ENCODE data around the gene TTC17. TPM values are rescaled to one million over a fixed set of nuclear protein-coding genes. Genes with fewer than 3 reads are reported as not detected.

TTC17 gene
- total RNA-seq, 1 experiment from 2014 or later, result 175 TPM

DNA sequence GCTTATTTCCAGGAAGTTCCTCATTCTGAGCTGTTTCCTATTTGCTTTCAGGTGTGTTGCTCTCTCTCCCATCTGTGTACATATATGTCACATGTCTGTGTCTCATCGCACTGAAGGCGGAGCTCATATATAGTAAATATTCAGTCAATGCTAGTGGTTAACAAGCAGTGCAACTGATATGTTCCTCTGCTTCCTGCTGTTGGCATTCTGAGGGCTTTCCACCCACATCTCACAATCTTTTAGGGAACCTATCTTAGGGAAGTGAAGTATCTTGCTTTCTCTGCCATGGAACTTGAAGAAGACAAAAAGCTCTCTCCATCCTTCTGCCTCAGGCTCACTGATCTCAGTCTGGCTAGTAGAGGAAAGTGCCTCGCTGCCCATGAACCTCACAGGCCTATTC lies 139.8 kb downstream of the TTC17 start:
- ChIA-PET CTCF (no interaction called here), POLR2A (ENCODE audit: low non-redundant PET) (no interaction called here)
- H3K4me1 ChIP-seq (ENCODE audit: insufficient read depth, low read length, poor library complexity, severe bottlenecking), result no peaks in the 10 kb centered on the region
- no peaks in the 10 kb centered on the region for H3K9me3 ChIP-seq (ENCODE audit: low read depth, low read length, poor library complexity, severe bottlenecking)
- DNase-seq (ENCODE audit: low spot score), result no peak
- BruUV-seq (replicated peaks), result no TSS peak
- TF ChIP-seq, protein P1, sequence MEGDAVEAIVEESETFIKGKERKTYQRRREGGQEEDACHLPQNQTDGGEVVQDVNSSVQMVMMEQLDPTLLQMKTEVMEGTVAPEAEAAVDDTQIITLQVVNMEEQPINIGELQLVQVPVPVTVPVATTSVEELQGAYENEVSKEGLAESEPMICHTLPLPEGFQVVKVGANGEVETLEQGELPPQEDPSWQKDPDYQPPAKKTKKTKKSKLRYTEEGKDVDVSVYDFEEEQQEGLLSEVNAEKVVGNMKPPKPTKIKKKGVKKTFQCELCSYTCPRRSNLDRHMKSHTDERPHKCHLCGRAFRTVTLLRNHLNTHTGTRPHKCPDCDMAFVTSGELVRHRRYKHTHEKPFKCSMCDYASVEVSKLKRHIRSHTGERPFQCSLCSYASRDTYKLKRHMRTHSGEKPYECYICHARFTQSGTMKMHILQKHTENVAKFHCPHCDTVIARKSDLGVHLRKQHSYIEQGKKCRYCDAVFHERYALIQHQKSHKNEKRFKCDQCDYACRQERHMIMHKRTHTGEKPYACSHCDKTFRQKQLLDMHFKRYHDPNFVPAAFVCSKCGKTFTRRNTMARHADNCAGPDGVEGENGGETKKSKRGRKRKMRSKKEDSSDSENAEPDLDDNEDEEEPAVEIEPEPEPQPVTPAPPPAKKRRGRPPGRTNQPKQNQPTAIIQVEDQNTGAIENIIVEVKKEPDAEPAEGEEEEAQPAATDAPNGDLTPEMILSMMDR (conservative IDR thresholded peaks at IDR 0.05; ENCODE audit: low read depth, low read length), result no peak
- TF ChIP-seq EZH2 (IDR thresholded peaks at IDR 0.05; ENCODE audit: borderline replicate concordance, low read depth, low read length, poor library complexity, severe bottlenecking), result no peak
- no peak overlapping the region for H3K27ac ChIP-seq (ENCODE audit: low read depth, low read length, poor library complexity, severe bottlenecking)
- intact Hi-C loops (cut with micrococcal nuclease; ENCODE audit: unreplicated experiment), result no loop called here
- H3K4me3 ChIP-seq (ENCODE audit: low read depth, low read length, poor library complexity, severe bottlenecking), result no peak overlapping the region
- H3K36me3 ChIP-seq (ENCODE audit: insufficient read depth, low read length, poor library complexity, severe bottlenecking), result peaks cover 15% of the 10 kb centered on the region
- H3K27me3 ChIP-seq (replicated peaks; ENCODE audit: insufficient read depth, low read depth, low read length, poor library complexity), result no peaks in the 10 kb centered on the region

DNA sequence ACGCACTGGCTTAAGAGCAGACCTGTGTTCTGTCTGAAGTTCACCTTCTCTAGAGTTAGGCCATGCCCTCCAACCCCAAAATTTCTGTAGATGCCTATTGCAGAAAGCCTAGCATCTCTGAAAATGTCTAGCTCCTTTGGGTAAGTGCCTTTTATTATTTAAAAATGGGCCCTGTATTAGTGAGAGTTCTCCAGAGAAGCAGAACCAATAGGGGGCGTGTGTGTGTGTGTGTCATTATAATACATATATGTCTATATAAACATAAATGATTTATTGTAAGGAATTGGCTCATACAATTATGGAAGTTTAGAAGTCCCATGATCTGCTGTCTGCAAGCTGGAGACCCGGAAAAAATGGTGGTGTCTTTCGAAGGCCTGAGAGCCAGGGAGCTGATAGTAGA lies 144.7 kb downstream of the TTC17 start:
- H3K9me3 ChIP-seq (ENCODE audit: low read depth, low read length, poor library complexity, severe bottlenecking), result no peaks in the 10 kb centered on the region
- ChIA-PET POLR2A (ENCODE audit: low non-redundant PET) (interaction anchor here (0.6 kb wide), 1 partner anchor 44 kb away, joined by 5 read pairs; no protein-coding TSS in a partner anchor), CTCF (interaction anchor here (0.6 to 1.6 kb wide), 2 partner anchors 348 to 489 kb away, joined by 3 read pairs; no protein-coding TSS in a partner anchor)
- H3K27ac ChIP-seq (ENCODE audit: low read depth, low read length, poor library complexity, severe bottlenecking), result no peak overlapping the region
- H3K4me3 ChIP-seq (ENCODE audit: low read depth, low read length, poor library complexity, severe bottlenecking), result no peak overlapping the region
- no TSS peak for BruUV-seq (replicated peaks)
- H3K4me1 ChIP-seq (ENCODE audit: insufficient read depth, low read length, poor library complexity, severe bottlenecking), result no peaks in the 10 kb centered on the region
- TF ChIP-seq EZH2 (IDR thresholded peaks at IDR 0.05; ENCODE audit: borderline replicate concordance, low read depth, low read length, poor library complexity, severe bottlenecking), result no peak
- TF ChIP-seq, protein P1 (conservative IDR thresholded peaks at IDR 0.05; ENCODE audit: low read depth, low read length), result peak; percentile 61
- DNase-seq (ENCODE audit: low spot score), result no peak
- intact Hi-C loops (cut with micrococcal nuclease; ENCODE audit: unreplicated experiment), result loop anchor here (5.0 kb wide), 2 partner anchors 64 to 349 kb away; no protein-coding TSS in a partner anchor
- no peaks in the 10 kb centered on the region for H3K27me3 ChIP-seq (replicated peaks; ENCODE audit: insufficient read depth, low read depth, low read length, poor library complexity)
- H3K36me3 ChIP-seq (ENCODE audit: insufficient read depth, low read length, poor library complexity, severe bottlenecking), result no peaks in the 10 kb centered on the region

DNA sequence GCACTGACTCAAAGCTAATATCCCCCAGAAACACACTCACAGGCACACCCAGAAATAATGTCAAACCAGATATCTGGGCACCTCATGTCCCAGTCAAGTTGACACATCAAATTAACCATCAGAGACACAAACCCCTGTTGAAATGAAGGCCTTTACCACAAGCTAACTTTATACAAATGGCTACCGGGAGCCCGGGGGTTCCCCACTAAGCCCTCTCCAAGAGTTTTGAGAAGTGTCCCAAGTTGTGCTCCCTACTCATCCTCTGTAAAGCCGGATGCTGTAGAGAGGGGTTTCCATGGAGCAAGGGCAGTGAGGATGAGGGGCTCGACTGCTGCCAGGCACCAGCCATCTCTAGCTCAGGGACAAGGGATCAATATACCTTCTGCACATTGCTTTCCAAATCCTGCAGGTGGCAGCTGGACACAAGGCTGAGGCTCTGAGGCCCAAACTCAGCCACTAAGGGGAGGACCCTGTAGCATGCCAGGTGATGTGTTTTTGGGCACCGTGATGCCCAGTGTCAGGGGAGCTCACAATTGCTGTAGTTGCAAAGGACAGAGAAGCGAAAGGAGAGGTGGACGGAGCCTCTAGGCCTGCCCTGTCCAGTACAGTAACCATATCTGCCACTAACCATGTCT lies 145.7 kb downstream of the TTC17 start:
- Histone ChIP-seq H3K36me3 (ENCODE audit: insufficient read depth, low read length, poor library complexity, severe bottlenecking) (no peaks in the 10 kb centered on the region), H3K9me3 (ENCODE audit: low read depth, low read length, poor library complexity, severe bottlenecking) (no peaks in the 10 kb centered on the region), H3K27ac (ENCODE audit: low read depth, low read length, poor library complexity, severe bottlenecking) (no peak overlapping the region), H3K27me3 (replicated peaks; ENCODE audit: insufficient read depth, low read depth, low read length, poor library complexity) (no peaks in the 10 kb centered on the region), H3K4me1 (ENCODE audit: insufficient read depth, low read length, poor library complexity, severe bottlenecking) (no peaks in the 10 kb centered on the region), H3K4me3 (ENCODE audit: low read depth, low read length, poor library complexity, severe bottlenecking) (no peak overlapping the region)
- TF ChIP-seq EZH2 (IDR thresholded peaks at IDR 0.05; ENCODE audit: borderline replicate concordance, low read depth, low read length, poor library complexity, severe bottlenecking), result no peak
- TF ChIP-seq, protein P1 (conservative IDR thresholded peaks at IDR 0.05; ENCODE audit: low read depth, low read length), result peak; percentile 50
- DNase-seq (ENCODE audit: low spot score), result peak; percentile 54
- intact Hi-C loops (cut with micrococcal nuclease; ENCODE audit: unreplicated experiment), result loop anchor here (5.0 kb wide), 2 partner anchors 63 to 348 kb away; no protein-coding TSS in a partner anchor
- CTCF ChIA-PET, result interaction anchor here (0.7 to 1.8 kb wide), 4 partner anchors 63 to 347 kb away, joined by 3 to 6 read pairs (median 4); no protein-coding TSS in a partner anchor
- no TSS peak for BruUV-seq (replicated peaks)
- POLR2A ChIA-PET (ENCODE audit: low non-redundant PET), result no interaction called here

Measured in A673 (cell line).